Neural cell (in vitro differentiated cells): ENCODE results near the gene ATP9B. TPM values are rescaled to one million over a fixed set of nuclear protein-coding genes. Genes with fewer than 3 reads are reported as not detected.

ENCODE experiments used
- H2AFZ ChIP-seq: fragments of 200-600, 300-800 bp; sonication (generic), shearing (Covaris generic); 2 replicates; pipeline ENCODE4 v1.6.0; 2014; ENCODE audit warnings: low read depth, mild to moderate bottlenecking, antibody characterized with exemption, low read length, moderate library complexity
- H3F3A ChIP-seq: fragments of 200-600 bp; shearing (Covaris generic); 2 replicates; pipeline ENCODE4 v1.6.1; 2016; ENCODE audit warnings: mild to moderate bottlenecking, moderate library complexity, mixed read lengths, antibody characterized with exemption, low read length; ENCODE audit not compliant: insufficient read depth, poor library complexity, severe bottlenecking
- H3K27ac ChIP-seq: fragments of 200-600, 300-800 bp; sonication (generic), shearing (Covaris generic); 2 replicates; pipeline ENCODE4 v1.5.1; 2014; ENCODE audit warnings: mild to moderate bottlenecking, low read length, moderate library complexity
- H3K27me3 ChIP-seq: fragments of 300-800, 200-600 bp; sonication (generic), shearing (Covaris generic); 2 replicates; pipeline ENCODE4 v1.6.0; 2014; ENCODE audit warnings: mild to moderate bottlenecking, low read depth, low read length, moderate library complexity; ENCODE audit not compliant: insufficient read depth
- H3K36me3 ChIP-seq: fragments of 300-800, 200-600 bp; sonication (generic), shearing (Covaris generic); 2 replicates; pipeline ENCODE4 v1.5.1; 2014; ENCODE audit warnings: mild to moderate bottlenecking, antibody characterized with exemption, low read length, moderate library complexity; ENCODE audit not compliant: insufficient read depth
- H3K4me2 ChIP-seq: fragments of 300-800, 200-600 bp; sonication (generic), shearing (Covaris generic); 2 replicates; pipeline ENCODE4 v1.6.0; 2014; ENCODE audit warnings: mild to moderate bottlenecking, low read length
- H3K4me3 ChIP-seq: fragments of 300-800, 200-600 bp; sonication (generic), shearing (Covaris generic); 2 replicates; pipeline ENCODE4 v1.5.1; 2014; ENCODE audit warnings: mild to moderate bottlenecking, low read length, moderate library complexity
- H3K79me2 ChIP-seq: fragments of 200-600 bp; shearing (Covaris generic); replicated peaks from 2 replicates; pipeline ENCODE4 v1.6.0; 2014; ENCODE audit warnings: mild to moderate bottlenecking, low read length, moderate library complexity; ENCODE audit not compliant: insufficient read depth
- H3K9ac ChIP-seq: fragments of 300-800, 200-600 bp; sonication (generic), shearing (Covaris generic); 2 replicates; pipeline ENCODE4 v1.6.1; 2016; ENCODE audit warnings: mild to moderate bottlenecking, low read length, mixed read lengths
- H3K9me2 ChIP-seq: fragments of 200-600 bp; shearing (Covaris generic); 2 replicates; pipeline ENCODE4 v1.6.1; 2016; ENCODE audit warnings: mild to moderate bottlenecking, low read length, mixed read lengths; ENCODE audit not compliant: insufficient read depth
- H3K9me3 ChIP-seq: fragments of 200-600, 300-800 bp; sonication (generic), shearing (Covaris generic); 2 replicates; pipeline ENCODE4 v1.6.1; 2016; ENCODE audit warnings: mild to moderate bottlenecking, mixed run types, low read length, moderate library complexity, mixed read lengths
- H4K20me1 ChIP-seq: fragments of 200-600 bp; shearing (Covaris generic); 2 replicates; pipeline ENCODE4 v1.6.1; 2016; ENCODE audit warnings: mild to moderate bottlenecking, mixed run types; ENCODE audit not compliant: insufficient read depth
- EP300 ChIP-seq: fragments of 450-650 bp; conservative IDR thresholded peaks from 2 replicates; pipeline ENCODE4 v1.6.1; 2014; ENCODE audit warnings: antibody characterized with exemption, mild to moderate bottlenecking, moderate library complexity; ENCODE audit not compliant: poor library complexity, severe bottlenecking
- EZH2 ChIP-seq: fragments of 200-600, 300-800 bp; shearing (Covaris generic), sonication (generic); IDR thresholded peaks from 2 replicates; pipeline ENCODE4 v1.6.1; 2014; ENCODE audit warnings: antibody characterized with exemption, low read length, borderline replicate concordance, mild to moderate bottlenecking; ENCODE audit not compliant: insufficient read depth, poor library complexity, severe bottlenecking
- MXI1 ChIP-seq: fragments of 450-650 bp; conservative IDR thresholded peaks from 2 replicates; pipeline ENCODE4 v1.6.1; 2014; ENCODE audit warnings: antibody characterized with exemption, mild to moderate bottlenecking; ENCODE audit not compliant: poor library complexity, severe bottlenecking
- POLR2AphosphoS5 ChIP-seq: IDR thresholded peaks from 2 replicates; pipeline ENCODE4 v1.6.1; 2012
- RAD21 ChIP-seq: fragments of 450-650 bp; conservative IDR thresholded peaks from 2 replicates; pipeline ENCODE4 v1.6.1; 2014; ENCODE audit warnings: antibody characterized with exemption, mild to moderate bottlenecking, moderate library complexity
- REST ChIP-seq: IDR thresholded peaks from 2 replicates; pipeline ENCODE4 v1.6.1; 2012; ENCODE audit warnings: borderline replicate concordance
- SMC3 ChIP-seq: fragments of 450-650 bp; conservative IDR thresholded peaks from 2 replicates; pipeline ENCODE4 v1.6.1; 2014; ENCODE audit warnings: antibody characterized with exemption, mild to moderate bottlenecking, moderate library complexity; ENCODE audit not compliant: poor library complexity
- TAF1 ChIP-seq: IDR thresholded peaks from 2 replicates; pipeline ENCODE4 v1.6.1; 2012; ENCODE audit warnings: low read depth
- polyA plus RNA-seq: library from polyadenylated mRNA; depleted of rRNA; stranded (reverse); fragments of >200 nt; gene quantifications from 2 replicates; pipeline ENCODE4 v1.2.3, GENCODE V29; 2014
- TF ChIP-seq, protein P1 (sequence below): fragments of 450-650 bp; IDR thresholded peaks from 2 replicates; pipeline ENCODE4 v1.5.1; 2014; ENCODE audit warnings: antibody characterized with exemption, mild to moderate bottlenecking, moderate library complexity; ENCODE audit not compliant: poor library complexity, severe bottlenecking

The ATP9B gene
- polyA plus RNA-seq, 1 donor from 2014 or later = 15.4 TPM

- no peak overlapping the region for H3K4me2 ChIP-seq
- no peak overlapping the region for H3K4me3 ChIP-seq
- no peak for TF ChIP-seq REST
- no peak for TF ChIP-seq SMC3
- TF ChIP-seq RAD21 = no peak
- TF ChIP-seq, protein P1, sequence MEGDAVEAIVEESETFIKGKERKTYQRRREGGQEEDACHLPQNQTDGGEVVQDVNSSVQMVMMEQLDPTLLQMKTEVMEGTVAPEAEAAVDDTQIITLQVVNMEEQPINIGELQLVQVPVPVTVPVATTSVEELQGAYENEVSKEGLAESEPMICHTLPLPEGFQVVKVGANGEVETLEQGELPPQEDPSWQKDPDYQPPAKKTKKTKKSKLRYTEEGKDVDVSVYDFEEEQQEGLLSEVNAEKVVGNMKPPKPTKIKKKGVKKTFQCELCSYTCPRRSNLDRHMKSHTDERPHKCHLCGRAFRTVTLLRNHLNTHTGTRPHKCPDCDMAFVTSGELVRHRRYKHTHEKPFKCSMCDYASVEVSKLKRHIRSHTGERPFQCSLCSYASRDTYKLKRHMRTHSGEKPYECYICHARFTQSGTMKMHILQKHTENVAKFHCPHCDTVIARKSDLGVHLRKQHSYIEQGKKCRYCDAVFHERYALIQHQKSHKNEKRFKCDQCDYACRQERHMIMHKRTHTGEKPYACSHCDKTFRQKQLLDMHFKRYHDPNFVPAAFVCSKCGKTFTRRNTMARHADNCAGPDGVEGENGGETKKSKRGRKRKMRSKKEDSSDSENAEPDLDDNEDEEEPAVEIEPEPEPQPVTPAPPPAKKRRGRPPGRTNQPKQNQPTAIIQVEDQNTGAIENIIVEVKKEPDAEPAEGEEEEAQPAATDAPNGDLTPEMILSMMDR = no peak
- no peak for TF ChIP-seq TAF1
- TF ChIP-seq EP300 = no peak
- no peak for TF ChIP-seq EZH2
- no peak for TF ChIP-seq MXI1
- TF ChIP-seq POLR2AphosphoS5 = no peak
- H3K79me2 ChIP-seq = no peaks in the 10 kb centered on the region
- H4K20me1 ChIP-seq = no peaks in the 10 kb centered on the region
- H3K27ac ChIP-seq = no peak overlapping the region
- no peaks in the 10 kb centered on the region for H3F3A ChIP-seq
- no peaks in the 10 kb centered on the region for H3K9me2 ChIP-seq
- no peaks in the 10 kb centered on the region for H3K9me3 ChIP-seq
- H3K36me3 ChIP-seq = no peaks in the 10 kb centered on the region
- no peak overlapping the region for H2AFZ ChIP-seq
- H3K9ac ChIP-seq = no peak overlapping the region
- no peaks in the 10 kb centered on the region for H3K27me3 ChIP-seq
These were observed 354.2 kb downstream of the ATP9B start for GRCh38 chr18:79423211-79424007.

GRCh38 chr18:79424008-79424565 lies 354.9 kb downstream of the ATP9B start:
- Histone ChIP-seq H3K9me2 (no peaks in the 10 kb centered on the region), H3K27ac (no peak overlapping the region), H3K27me3 (no peaks in the 10 kb centered on the region), H4K20me1 (no peaks in the 10 kb centered on the region), H2AFZ (no peak overlapping the region), H3K9me3 (no peaks in the 10 kb centered on the region), H3K36me3 (no peaks in the 10 kb centered on the region), H3K79me2 (no peaks in the 10 kb centered on the region), H3F3A (no peaks in the 10 kb centered on the region), H3K4me2 (no peak overlapping the region), H3K4me3 (no peak overlapping the region), H3K9ac (no peak overlapping the region)
- no peak for TF ChIP-seq POLR2AphosphoS5
- no peak for TF ChIP-seq EZH2
- TF ChIP-seq TAF1 = no peak
- no peak for TF ChIP-seq REST
- TF ChIP-seq, protein P1 = no peak
- no peak for TF ChIP-seq SMC3
- no peak for TF ChIP-seq MXI1
- no peak for TF ChIP-seq RAD21
- TF ChIP-seq EP300 = no peak
